GM18861 (cell line): Measurements from ENCODE around the gene NUTM2F.
"Not testable (repeated sequence)": the region's sequence is repeated elsewhere in the genome, so short reads cannot be mapped to it uniquely, and the experiment has no call there.

Experiments used
- ATAC-seq: cut with Tn5 transposase; IDR thresholded peaks from one replicate; pipeline ENCODE4 v1.9.1; 2021; ENCODE audit not compliant: unreplicated experiment

The NUTM2F gene

DNA sequence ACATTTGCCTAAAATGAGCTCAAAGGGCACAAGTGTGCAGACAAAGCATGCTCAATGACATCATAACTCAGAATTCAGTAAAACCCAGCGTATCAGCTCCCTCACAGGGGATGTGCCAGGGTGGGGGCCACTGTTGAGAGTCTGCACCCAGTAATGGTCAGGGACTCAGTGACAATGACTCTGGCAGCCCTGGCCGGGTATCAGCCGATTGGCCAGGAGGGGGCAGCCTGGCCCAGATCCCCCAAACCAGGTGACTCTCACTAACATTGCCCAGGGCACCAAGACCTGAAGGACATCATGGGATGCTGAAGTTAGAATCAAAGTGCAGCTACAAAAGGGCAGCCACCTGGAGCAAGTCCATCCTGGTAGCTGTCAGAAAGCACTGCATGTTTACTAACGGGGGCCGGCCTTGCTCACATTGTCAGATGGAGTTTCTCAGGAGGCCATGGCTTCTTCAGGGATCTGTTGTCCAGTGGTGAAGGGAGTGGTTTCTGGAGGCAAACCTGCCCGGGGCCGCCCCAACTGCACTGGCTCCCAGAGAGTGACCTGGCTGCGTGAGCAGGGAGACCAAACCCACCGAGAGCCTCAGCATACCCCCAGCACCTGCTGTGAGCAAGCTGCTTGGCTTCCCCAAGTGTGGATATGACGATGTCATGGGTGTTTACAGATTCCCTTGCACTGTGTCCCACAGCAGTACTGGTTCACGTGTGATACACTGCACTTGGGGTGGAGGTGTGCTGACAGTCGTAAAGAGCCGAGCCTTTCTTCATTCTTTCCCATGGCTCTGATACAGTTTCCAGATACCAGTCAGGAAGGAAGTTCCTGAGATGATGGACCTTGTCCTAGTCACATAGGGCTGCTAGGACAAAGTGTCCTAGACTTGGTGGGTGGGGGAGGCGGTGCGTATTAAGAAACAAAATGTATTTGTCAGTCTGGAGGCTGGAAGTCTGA lies 13.1 kb downstream of the NUTM2F start:
- not testable (repeated sequence) for ATAC-seq

DNA sequence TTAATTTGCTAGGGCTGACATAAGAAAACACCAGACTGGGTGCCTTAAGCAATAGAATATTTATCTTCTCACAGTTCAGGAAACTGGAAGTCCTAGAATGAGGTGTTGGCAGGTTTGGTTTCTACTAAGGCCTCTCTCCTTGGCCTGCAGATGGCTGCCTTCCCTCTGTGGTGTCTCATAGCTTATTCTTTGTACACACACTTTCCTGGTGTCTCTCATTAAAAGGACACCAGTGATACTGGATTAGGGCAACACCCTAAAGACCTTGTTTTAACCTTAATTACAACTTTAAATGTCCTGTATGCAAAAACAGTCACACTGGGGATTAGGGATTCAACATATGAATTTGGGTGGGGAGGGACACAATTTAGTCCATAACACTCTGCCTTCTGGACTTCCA lies 25.1 kb downstream of the NUTM2F start:
- no peak for ATAC-seq

DNA sequence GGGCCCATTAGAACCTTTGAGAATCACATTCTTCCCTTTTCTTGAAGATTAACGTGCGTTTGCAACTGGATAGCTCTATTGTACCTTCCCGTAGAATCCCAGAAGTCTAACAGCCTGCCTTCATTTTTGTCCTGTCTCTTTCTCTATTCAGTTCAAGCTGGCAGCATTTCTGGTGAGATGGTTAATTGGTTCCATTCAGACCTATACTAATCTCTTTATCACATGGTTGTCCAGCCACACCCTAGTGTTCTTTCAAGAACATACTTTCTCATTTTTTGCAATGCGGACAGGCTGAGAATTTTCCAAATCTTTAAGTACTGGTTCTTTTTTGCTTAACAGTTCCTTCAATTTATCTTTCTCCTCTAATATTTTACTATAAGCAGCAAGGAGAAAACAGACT lies 26.0 kb downstream of the NUTM2F start:
- ATAC-seq = no peak

DNA sequence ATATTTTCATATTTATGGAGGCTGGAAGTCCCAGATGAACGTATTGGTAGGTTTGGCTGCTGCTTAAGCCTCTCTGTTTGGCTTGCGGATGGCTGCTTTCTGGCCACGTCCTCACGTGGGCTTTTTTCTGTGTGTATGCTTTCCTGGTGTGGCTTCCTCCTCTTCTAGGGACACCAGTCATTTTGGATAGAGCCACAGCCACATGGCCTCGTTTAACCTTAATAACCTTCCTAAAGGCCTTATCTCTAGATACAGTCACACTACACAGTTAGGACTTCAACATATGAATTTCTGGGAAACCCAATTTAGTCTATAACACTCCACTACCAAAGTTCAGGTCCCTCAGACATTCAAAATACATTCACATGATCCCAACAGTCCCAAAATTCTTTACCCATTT lies 26.9 kb downstream of the NUTM2F start:
- ATAC-seq = no peak

DNA sequence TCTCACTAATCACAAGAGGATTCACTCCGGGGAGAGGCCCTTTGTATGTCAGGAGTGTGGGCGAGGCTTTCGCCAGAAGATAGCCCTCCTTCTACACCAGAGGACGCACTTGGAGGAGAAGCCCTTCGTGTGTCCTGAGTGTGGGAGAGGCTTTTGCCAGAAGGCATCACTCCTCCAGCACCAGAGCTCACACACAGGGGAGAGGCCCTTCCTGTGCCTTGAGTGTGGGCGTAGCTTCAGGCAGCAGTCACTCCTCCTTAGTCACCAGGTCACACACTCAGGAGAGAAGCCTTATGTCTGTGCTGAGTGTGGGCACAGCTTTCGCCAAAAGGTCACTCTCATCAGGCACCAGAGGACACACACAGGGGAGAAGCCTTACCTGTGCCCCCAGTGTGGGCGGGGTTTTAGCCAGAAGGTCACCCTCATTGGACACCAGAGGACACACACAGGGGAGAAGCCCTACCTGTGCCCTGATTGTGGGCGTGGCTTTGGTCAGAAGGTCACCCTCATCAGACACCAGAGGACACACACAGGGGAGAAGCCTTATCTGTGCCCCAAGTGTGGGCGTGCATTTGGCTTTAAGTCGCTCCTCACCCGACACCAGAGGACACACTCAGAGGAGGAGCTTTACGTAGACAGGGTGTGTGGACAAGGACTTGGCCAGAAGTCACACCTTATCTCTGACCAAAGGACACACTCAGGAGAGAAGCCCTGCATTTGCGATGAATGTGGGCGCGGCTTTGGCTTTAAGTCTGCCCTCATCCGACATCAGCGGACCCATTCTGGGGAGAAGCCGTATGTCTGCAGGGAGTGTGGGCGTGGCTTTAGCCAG lies 27.8 kb downstream of the NUTM2F start:
- ATAC-seq = no peak

DNA sequence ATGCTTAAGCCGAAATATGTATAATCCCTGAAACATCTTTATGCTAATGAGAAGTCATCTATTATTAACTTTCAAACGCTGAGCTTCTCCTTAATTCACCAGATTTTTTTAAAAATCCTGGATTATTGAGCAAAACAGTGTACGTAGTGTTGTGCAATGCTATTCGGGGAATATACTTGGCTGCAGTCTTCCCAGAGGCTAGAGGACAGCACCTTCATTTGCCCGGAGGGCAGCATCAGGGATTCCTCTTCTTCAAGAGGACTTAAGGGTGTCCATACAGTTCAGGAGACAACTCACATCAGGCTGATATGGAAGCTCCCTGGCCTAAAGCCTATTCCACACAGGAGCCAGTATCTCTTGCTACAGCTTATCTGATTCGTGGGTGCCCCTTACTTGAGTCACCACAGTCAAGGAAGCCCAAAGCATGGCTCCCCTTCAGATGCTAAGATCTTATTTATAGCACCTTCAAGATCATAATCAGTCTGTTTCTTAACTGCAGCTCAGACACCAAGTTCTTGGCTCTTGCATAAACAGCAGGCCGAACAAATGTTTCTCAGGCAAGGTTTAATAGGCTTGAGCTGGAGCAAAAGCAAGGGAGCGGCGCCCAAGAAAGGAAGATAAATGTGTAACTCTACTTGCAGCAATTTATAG lies 29.4 kb downstream of the NUTM2F start:
- ATAC-seq = no peak

DNA sequence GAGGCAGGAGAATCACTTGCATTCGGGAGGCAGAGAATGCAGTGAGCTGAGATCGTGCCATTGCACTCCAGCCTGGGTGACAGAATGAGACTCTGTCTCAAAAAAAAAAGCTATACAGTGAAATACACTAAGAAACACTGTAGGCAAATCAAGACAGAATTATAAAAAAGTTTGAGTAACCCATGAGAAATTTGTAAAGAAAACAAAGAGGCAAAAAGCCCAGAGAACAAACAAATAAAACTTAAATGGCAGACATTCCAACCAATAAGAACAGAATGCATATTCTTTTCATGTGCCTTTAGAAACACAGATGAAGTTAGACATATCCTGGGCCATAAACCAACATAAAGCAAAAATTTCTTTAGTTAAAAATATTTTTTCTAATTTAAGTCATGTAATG lies 38.8 kb downstream of the NUTM2F start:
- ATAC-seq = no peak

DNA sequence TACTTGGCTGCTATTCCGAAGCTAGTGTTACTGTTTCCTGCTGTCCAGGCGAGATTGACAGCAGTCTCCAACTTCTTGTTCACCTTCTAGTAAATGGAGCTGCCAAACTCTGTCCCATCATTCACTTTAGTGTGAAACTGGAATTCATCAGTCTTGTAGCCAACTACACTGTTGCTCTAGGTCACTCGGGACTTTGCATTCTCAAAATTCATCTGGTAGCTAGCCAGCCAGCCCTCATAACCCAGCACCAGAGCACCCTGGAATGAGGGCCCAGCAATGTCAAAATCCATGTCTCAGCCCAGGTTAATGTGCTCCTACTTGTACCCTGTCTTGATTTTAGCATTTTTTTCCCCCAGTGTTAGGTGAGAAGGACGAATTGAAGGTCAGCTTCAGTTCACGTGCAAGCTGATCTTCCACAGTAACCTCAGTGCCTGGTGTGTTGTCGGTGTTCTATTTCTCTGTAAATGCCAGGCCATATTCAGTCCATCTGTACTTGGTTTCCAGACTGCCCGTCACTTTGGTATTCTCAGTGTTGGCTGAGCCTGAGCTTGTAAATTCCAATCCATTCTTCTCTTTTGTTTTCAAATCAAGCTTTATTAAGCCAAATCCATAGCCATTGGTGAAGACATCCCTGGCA lies 40.4 kb downstream of the NUTM2F start:
- no peak for ATAC-seq

DNA sequence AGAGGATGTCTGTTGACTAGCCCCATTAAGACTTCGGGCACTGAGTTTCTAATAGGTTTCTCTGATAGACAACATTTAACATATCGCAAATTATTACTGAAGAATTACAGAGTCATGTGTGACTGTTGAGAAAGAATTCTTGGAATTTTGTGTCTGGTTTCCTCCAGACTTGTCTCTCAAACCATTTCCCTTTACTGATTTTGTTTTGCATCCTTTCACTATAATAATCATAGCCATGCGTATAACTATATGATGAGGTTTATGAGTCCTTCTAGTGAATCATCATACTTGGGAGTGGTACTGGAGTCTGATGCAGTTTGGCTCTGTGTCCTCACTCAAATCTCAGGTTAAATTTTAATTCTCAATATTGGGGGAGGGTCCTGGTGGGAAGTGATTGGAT lies 42.3 kb downstream of the NUTM2F start:
- no peak for ATAC-seq

DNA sequence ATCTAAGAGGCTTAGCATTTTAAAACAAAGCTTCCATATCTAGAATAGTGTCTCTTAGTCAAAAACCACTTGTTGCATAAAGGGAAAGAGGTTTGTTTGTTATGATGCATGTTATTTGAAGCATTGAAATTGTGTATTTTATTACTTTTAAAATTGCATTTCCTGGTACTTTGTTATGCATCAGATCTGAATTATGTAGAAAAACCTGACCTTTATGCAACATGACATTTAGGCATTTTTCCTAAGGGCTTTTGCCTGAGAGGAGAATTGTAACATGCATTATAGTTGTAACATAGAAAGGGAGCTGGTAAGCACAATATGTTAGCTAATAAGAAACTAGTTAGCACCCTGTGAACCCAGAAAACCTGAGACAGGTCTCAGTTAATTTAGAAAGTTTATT lies 47.3 kb downstream of the NUTM2F start:
- no peak for ATAC-seq

DNA sequence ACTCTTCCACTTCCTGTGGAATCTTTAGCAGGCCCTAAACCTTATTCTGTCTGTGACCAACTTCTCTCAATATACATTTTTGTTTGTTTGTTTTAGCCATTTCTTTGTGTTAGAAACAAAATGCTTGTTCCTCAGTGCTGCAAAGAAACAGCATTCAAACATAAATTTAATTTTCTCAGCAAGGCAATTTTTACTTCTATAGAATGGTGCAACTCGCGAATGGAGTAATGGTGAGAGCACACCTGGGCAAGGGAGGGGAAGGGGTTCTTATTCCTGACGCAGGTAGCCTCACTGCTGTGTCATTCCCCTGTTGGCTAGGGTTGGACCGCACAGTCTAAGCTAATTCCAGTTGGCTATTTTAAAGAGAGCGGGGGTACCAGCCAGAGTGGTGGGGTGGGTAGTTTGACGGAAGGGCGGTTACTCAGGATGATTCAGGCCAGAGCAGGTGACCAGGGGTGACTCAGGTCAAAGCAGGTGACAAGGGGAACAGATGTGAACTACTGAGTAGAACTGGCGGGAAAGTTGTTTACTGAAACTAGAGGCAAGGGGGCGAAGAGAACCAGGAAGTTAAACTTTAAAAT lies 47.9 kb downstream of the NUTM2F start:
- no peak for ATAC-seq

DNA sequence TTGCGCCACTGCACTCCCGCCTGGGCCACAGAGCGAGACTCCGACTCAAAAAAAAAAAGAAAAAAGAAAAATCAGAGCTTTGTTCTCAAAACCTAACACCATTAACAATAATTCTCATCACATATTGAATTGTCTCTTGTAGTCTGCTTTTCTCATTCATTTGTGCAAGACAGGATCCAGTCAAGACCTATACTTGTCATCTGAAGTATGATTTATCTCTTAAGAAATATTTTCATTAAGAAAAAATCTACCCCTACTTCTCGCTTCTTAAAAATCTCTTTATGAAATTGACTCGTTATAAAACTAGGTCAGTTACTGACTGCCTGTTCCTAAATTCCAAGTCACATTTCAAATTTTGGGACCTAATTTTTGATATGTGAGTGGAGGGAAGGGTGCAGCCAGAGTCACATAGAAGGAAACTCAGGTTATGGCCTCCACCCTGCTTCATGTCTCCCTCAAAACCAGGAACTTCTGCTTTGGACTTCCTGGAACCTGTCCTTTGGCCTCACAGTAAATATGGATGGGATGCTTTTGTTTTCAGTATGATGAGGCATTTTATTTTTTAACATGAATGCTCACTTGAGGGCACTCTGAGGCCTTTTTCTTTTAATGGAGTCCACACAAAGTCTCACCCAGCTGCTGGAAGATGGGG lies 50.4 kb downstream of the NUTM2F start:
- no peak for ATAC-seq

DNA sequence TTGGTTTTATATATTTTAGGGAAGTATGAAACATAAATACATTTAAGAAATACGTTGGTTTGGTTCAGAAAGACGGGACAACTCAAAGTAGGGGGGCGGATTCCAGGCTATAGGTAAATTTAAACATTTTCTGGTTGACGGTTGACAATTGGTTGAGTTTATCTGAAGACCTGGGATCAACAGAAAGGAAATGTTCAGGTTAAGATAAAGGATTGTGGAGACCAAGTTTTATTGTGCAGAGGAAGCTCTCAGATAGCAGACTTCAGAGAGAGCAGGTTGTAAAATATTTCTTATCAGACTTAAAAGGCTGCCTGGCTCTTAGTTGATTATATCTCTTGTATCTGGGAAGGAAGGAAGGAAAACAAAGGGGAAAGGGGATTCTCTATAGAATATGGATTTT lies 51.4 kb downstream of the NUTM2F start:
- not testable (repeated sequence) for ATAC-seq

DNA sequence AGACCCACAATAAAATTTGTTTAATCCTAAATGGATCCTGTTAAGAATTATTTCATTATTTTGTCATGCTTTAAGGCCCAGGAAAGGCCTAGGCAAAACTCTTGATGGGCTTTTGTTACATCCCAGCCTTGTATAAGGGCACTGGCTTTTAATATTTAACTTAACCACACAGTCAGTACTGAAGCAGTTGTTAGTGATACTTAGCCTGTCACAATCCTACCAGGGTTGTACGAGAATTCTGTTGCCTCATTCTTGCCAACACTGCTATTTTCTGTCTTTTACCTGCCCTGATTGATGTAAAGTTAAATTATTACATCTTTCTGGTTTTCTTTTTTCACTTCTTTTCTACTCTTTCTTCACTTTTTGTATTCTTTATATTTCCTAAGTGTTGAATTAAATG lies 58.4 kb downstream of the NUTM2F start:
- ATAC-seq = peak; percentile 60

DNA sequence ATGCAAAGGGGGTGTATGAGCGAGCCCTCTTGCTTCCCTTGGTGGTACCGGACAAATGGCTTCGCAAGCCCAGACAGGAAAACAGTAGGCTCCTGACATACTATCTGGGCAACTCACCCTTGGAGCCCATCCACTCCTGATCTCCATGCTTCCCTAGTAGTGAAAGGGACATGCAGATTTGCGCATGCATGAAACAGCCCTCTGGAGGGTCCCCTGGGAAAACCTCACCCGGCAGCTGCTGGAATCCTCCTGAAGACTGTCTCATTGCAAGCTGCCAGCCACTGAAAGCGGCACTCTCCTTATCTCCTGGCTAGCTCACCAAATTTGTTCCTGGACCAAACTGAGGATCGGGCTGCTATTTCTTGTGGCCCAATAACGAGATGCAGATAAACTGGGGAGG lies 59.2 kb downstream of the NUTM2F start:
- no peak for ATAC-seq
